GM12875 (cell line): ENCODE results near the gene DAGLA.
A peak's percentile ranks its signal among the peaks of the same experiment; 100 is the strongest.

ENCODE experiments used
- H3K4me3 ChIP-seq: one replicate; pipeline ENCODE4 v1.5.1; 2011; ENCODE audit warnings: low read depth, low read length, control low read depth
- CTCF ChIP-seq: IDR thresholded peaks from 2 replicates; pipeline ENCODE4 v1.5.1; 2011; ENCODE audit warnings: low read depth, mild to moderate bottlenecking, control low read depth, inconsistent platforms, low read length, moderate library complexity, borderline replicate concordance; ENCODE audit not compliant: insufficient read depth

The DAGLA gene

GRCh38 chr11:61679893-61680621 lies at the start of gene DAGLA:
Gene DAGLA (plus strand): TSS chr11:61680391. CDS start chr11:61720156, 39,765 bp downstream.
- TF ChIP-seq CTCF, result peak; percentile 93
- no peak within 1 kb of the TSS for H3K4me3 ChIP-seq

GRCh38 chr11:61632096-61632495 lies 48.1 kb upstream of the DAGLA start:
- no peak overlapping the region for H3K4me3 ChIP-seq
- TF ChIP-seq CTCF, result no peak

- no peak overlapping the region for H3K4me3 ChIP-seq
- TF ChIP-seq CTCF, result no peak
Observed at GRCh38 chr11:61635304-61635703, 44.9 kb upstream of the DAGLA start.

- TF ChIP-seq CTCF, result no peak
- no peak overlapping the region for H3K4me3 ChIP-seq
Observed at GRCh38 chr11:61635787-61636186, 44.4 kb upstream of the DAGLA start.

- TF ChIP-seq CTCF, result no peak
- H3K4me3 ChIP-seq, result no peak overlapping the region
Observed at GRCh38 chr11:61636676-61637075, 43.5 kb upstream of the DAGLA start.

GRCh38 chr11:61637277-61637676 lies 42.9 kb upstream of the DAGLA start:
- TF ChIP-seq CTCF, result no peak
- no peak overlapping the region for H3K4me3 ChIP-seq

GRCh38 chr11:61639816-61640443 lies 40.3 kb upstream of the DAGLA start:
- no peak overlapping the region for H3K4me3 ChIP-seq
- no peak for TF ChIP-seq CTCF
